ENCODE measurements around the gene MS4A6E. TPM values are rescaled to one million over a fixed set of nuclear protein-coding genes. Genes with fewer than 3 reads are reported as not detected.
"Not testable (repeated sequence)": the region's sequence is repeated elsewhere in the genome, so short reads cannot be mapped to it uniquely, and the experiment has no call there.

The MS4A6E gene
- total RNA-seq, 4 donors from 2014 or later = not detected

DNA sequence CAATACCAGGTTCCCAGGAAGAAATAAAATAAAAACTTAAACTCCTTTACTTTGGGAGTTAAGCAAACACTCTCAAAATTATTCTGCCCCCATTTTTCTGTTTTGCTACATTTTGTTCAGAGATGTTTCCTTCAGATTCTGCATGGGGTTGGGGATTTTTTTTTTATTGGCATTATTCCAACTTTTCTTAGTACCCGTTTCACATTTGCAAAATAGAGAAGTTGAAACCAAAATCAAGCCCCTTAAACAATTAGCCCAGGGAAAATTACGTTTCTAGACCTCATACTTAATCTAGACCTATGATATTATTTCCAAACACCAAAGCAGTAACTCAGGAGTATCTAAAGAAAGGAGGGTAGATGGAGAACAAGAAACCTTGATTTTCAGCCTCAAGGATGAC lies 30.7 kb downstream of the MS4A6E start:
- intact Hi-C loops (cut with DNase I) = no loop called here
- Histone ChIP-seq H3K27me3 (peaks cover 0 to under 1% (median 0%) of the 10 kb centered on the region in 4 donors), H3K4me3 (no peak overlapping the region), H3K4me1 (no peaks in the 10 kb centered on the region), H3K27ac (replicated peaks in 1 of 4) (no peak overlapping the region), H3K36me3 (no peaks in the 10 kb centered on the region), H3K9me3 (peaks cover 0 to 4% (median 0%) of the 10 kb centered on the region in 4 donors)
- no peak for DNase-seq (ENCODE audit: extremely low spot score)
- TF ChIP-seq POLR2A (IDR thresholded peaks at IDR 0.05; ENCODE audit: low read depth) (no peak), EP300 (IDR thresholded peaks at IDR 0.05) (no peak), POLR2AphosphoS5 (IDR thresholded peaks at IDR 0.05) (no peak)
- TF ChIP-seq, protein P1, sequence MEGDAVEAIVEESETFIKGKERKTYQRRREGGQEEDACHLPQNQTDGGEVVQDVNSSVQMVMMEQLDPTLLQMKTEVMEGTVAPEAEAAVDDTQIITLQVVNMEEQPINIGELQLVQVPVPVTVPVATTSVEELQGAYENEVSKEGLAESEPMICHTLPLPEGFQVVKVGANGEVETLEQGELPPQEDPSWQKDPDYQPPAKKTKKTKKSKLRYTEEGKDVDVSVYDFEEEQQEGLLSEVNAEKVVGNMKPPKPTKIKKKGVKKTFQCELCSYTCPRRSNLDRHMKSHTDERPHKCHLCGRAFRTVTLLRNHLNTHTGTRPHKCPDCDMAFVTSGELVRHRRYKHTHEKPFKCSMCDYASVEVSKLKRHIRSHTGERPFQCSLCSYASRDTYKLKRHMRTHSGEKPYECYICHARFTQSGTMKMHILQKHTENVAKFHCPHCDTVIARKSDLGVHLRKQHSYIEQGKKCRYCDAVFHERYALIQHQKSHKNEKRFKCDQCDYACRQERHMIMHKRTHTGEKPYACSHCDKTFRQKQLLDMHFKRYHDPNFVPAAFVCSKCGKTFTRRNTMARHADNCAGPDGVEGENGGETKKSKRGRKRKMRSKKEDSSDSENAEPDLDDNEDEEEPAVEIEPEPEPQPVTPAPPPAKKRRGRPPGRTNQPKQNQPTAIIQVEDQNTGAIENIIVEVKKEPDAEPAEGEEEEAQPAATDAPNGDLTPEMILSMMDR (IDR thresholded peaks at IDR 0.05) = no peak
- 53% methylated on average over 2 of the region's 2 CpGs for WGBS

DNA sequence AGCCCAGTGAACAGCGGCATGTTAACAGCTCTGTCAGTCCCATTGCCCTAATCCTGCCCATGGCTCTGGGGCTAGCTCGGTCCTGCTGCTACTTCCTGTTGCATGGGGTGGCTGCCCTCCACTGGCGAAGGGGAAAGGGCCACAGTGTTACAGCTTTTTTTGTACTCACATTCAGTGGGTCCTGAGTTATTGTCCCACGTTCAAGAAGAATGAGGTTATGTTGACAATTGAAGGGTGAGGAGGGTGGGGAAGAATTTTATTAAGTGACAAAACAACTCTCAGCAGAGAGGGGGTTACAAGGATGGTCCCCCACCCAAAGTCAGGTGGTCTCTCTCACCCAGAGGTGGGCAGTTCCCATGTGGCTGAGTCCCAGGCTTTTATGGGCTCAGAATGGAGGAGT lies 33.6 kb downstream of the MS4A6E start:
- TF ChIP-seq, protein P1 (IDR thresholded peaks at IDR 0.05) = no peak
- no peak for TF ChIP-seq POLR2A (IDR thresholded peaks at IDR 0.05; ENCODE audit: low read depth)
- TF ChIP-seq EP300 (IDR thresholded peaks at IDR 0.05) = no peak
- TF ChIP-seq POLR2AphosphoS5 (IDR thresholded peaks at IDR 0.05) = no peak
- peaks cover 0 to 12% (median 2%) of the 10 kb centered on the region in 4 donors for H3K27me3 ChIP-seq
- WGBS = 82% methylated on average over 4 of the region's 4 CpGs
- DNase-seq (ENCODE audit: extremely low spot score) = no peak
- intact Hi-C loops (cut with DNase I) = no loop called here
- H3K4me3 ChIP-seq = no peak overlapping the region
- H3K36me3 ChIP-seq = no peaks in the 10 kb centered on the region
- peaks cover 0 to 4% (median 0%) of the 10 kb centered on the region in 4 donors for H3K9me3 ChIP-seq
- no peaks in the 10 kb centered on the region for H3K4me1 ChIP-seq
- no peak overlapping the region for H3K27ac ChIP-seq (replicated peaks in 1 of 4)

DNA sequence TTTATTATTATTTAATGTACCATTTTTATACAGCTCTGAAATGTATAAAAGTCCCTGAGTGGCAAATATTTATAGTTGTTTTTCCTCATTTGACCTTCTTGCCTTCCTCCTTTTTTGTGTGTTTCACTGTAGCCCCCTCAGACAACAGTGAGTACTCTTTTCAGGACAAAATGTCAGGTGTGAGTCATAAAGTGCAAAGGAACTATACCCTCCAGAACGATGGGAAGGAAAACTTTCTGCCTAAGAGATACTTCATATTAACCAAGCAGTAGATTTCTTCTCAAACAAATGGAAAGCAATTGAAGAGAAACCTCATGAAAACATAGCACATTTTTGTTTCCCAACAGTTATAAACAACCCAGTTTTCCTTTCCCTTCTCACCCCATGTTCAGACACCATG lies 35.2 kb downstream of the MS4A6E start:
- Histone ChIP-seq H3K36me3 (no peaks in the 10 kb centered on the region), H3K4me3 (no peak overlapping the region), H3K9me3 (peaks cover 0 to 4% (median 0%) of the 10 kb centered on the region in 4 donors), H3K4me1 (no peaks in the 10 kb centered on the region), H3K27ac (replicated peaks in 1 of 4) (no peak overlapping the region), H3K27me3 (peaks cover 0 to 12% (median 2%) of the 10 kb centered on the region in 4 donors)
- no peak for DNase-seq (ENCODE audit: extremely low spot score)
- intact Hi-C loops (cut with DNase I) = no loop called here
- TF ChIP-seq POLR2A (IDR thresholded peaks at IDR 0.05; ENCODE audit: low read depth) (no peak), POLR2AphosphoS5 (IDR thresholded peaks at IDR 0.05) (no peak), EP300 (IDR thresholded peaks at IDR 0.05) (no peak)
- TF ChIP-seq, protein P1 (IDR thresholded peaks at IDR 0.05) = no peak
- WGBS = 38% methylated on average over 1 of the region's 1 CpG

GRCh38 chr11:60363542-60364470 lies 36.8 kb downstream of the MS4A6E start:
- Histone ChIP-seq H3K4me1 (no peaks in the 10 kb centered on the region), H3K27ac (replicated peaks in 1 of 4) (peak overlapping the region in 1 of 4 donors; percentile 19), H3K9me3 (peaks cover 0 to 4% (median 0%) of the 10 kb centered on the region in 4 donors), H3K36me3 (no peaks in the 10 kb centered on the region), H3K27me3 (peaks cover 0 to 12% (median 2%) of the 10 kb centered on the region in 4 donors), H3K4me3 (no peak overlapping the region)
- TF ChIP-seq POLR2AphosphoS5 (IDR thresholded peaks at IDR 0.05) = no peak
- no peak for TF ChIP-seq POLR2A (IDR thresholded peaks at IDR 0.05; ENCODE audit: low read depth)
- TF ChIP-seq EP300 (IDR thresholded peaks at IDR 0.05) = no peak
- TF ChIP-seq, protein P1 (IDR thresholded peaks at IDR 0.05) = peak; percentile 50 to 71 (median 53)
- 49% methylated on average over 7 of the region's 7 CpGs for WGBS
- DNase-seq (ENCODE audit: extremely low spot score) = no peak
- intact Hi-C loops (cut with DNase I) = no loop called here

GRCh38 chr11:60366262-60366904 lies 39.3 kb downstream of the MS4A6E start:
- peaks cover 0 to 12% (median 2%) of the 10 kb centered on the region in 4 donors for H3K27me3 ChIP-seq
- 83% methylated on average over 15 of the region's 15 CpGs for WGBS
- H3K27ac ChIP-seq (replicated peaks in 1 of 4); H3K36me3 ChIP-seq; DNase-seq (ENCODE audit: extremely low spot score); intact Hi-C loops (cut with DNase I); H3K4me1 ChIP-seq; H3K9me3 ChIP-seq; H3K4me3 ChIP-seq: not testable (repeated sequence)
